Keratinocyte (primary cell): ENCODE measurements around the gene SLC36A2. TPM values are rescaled to one million over a fixed set of nuclear protein-coding genes. Genes with fewer than 3 reads are reported as not detected.

Source experiments
- DNase-seq: peaks from one replicate; pipeline ENCODE4 v3.0.0-alpha.2; 2011; ENCODE audit warnings: low read depth, missing footprints, low spot score
- FAIRE-seq: peaks from 2 replicates; lab custom pipeline; 2011; peaks lifted over from hg19 to GRCh38; lab: Jason Lieb, UNC
- H2AFZ ChIP-seq: 2 replicates; pipeline ENCODE4 v1.6.0; 2012; ENCODE audit warnings: low read length, control low read depth, inconsistent platforms; ENCODE audit not compliant: control insufficient read depth
- H3K27ac ChIP-seq: 2 replicates; pipeline ENCODE4 v1.5.1; 2011; ENCODE audit warnings: low read length; ENCODE audit not compliant: control insufficient read depth, insufficient read depth
- H3K27me3 ChIP-seq: 3 replicates; pipeline ENCODE4 v1.6.0; 2011; ENCODE audit warnings: low read length; ENCODE audit not compliant: control insufficient read depth, insufficient read depth; ENCODE audit errors: extremely low read depth
- H3K36me3 ChIP-seq, 2 experiments: 2 replicates in 1 of 2; 3 replicates in 1 of 2; pipeline ENCODE4 v1.5.1; 2011; ENCODE audit warnings: low read length in 2 of 2, mild to moderate bottlenecking in 1 of 2; ENCODE audit not compliant: control insufficient read depth in 2 of 2, insufficient read depth in 2 of 2; ENCODE audit errors: extremely low read depth in 1 of 2
- H3K4me1 ChIP-seq: 3 replicates; pipeline ENCODE4 v1.5.1; 2011; ENCODE audit warnings: low read length; ENCODE audit not compliant: control insufficient read depth, insufficient read depth; ENCODE audit errors: extremely low read depth
- H3K4me2 ChIP-seq: 3 replicates; pipeline ENCODE4 v1.6.0; 2011; ENCODE audit warnings: low read depth, low read length; ENCODE audit not compliant: control insufficient read depth, insufficient read depth; ENCODE audit errors: extremely low read depth
- H3K4me3 ChIP-seq, 3 experiments: fragments of 200-600 bp in 1 of 3; sonication (generic) in 1 of 3; 2 replicates in 2 of 3; 3 replicates in 1 of 3; pipeline ENCODE4 v1.5.1; 2011 to 2016; ENCODE audit warnings: low read length in 3 of 3, mild to moderate bottlenecking in 3 of 3, control low read depth in 2 of 3, inconsistent platforms in 1 of 3, low read depth in 1 of 3, mixed read lengths in 1 of 3, mixed run types in 1 of 3, moderate library complexity in 1 of 3; ENCODE audit not compliant: control insufficient read depth in 2 of 3, insufficient read depth in 2 of 3; ENCODE audit errors: extremely low read depth in 1 of 3
- H3K79me2 ChIP-seq: 2 replicates; pipeline ENCODE4 v1.6.0; 2012; ENCODE audit warnings: low read length; ENCODE audit not compliant: control insufficient read depth, insufficient read depth
- H3K9ac ChIP-seq: 3 replicates; pipeline ENCODE4 v1.6.0; 2011; ENCODE audit warnings: low read length; ENCODE audit not compliant: control insufficient read depth, insufficient read depth; ENCODE audit errors: extremely low read depth
- H3K9me1 ChIP-seq: 3 replicates; pipeline ENCODE4 v1.6.0; 2011; ENCODE audit warnings: low read length; ENCODE audit not compliant: control insufficient read depth, insufficient read depth; ENCODE audit errors: extremely low read depth
- H3K9me3 ChIP-seq: 2 replicates; pipeline ENCODE4 v1.5.1; 2012; ENCODE audit warnings: low read depth, low read length; ENCODE audit not compliant: control insufficient read depth
- H4K20me1 ChIP-seq: 3 replicates; pipeline ENCODE4 v1.6.0; 2011; ENCODE audit warnings: low read length; ENCODE audit not compliant: control insufficient read depth, insufficient read depth; ENCODE audit errors: extremely low read depth
- EZH2 ChIP-seq: IDR thresholded peaks from one replicate; pipeline ENCODE4 v1.6.1; 2012; ENCODE audit warnings: inconsistent platforms, mild to moderate bottlenecking, low read length, moderate library complexity
- dilution Hi-C: fragments of 300-500 bp; cut with MboI; formaldehyde crosslinking; loops from one replicate; pipeline ENCODE4 v1.7.0; 2020; ENCODE audit warnings: low sequenced_read_pairs; ENCODE audit not compliant: extremely low pct_ligation_motif_present
- polyA plus RNA-seq, 5 experiments: library from polyadenylated mRNA; depleted of rRNA in 3 of 5; stranded (reverse) in 3 of 5; stranded (forward) in 1 of 5; unstranded in 1 of 5; fragments of >200 nt; gene quantifications; 1 replicate in 1 of 5; 2 replicates in 3 of 5; 3 replicates in 1 of 5; pipeline versions ENCODE4 v1.2.1 to v1.2.3, GENCODE V29; 2011 to 2012; ENCODE audit warnings: missing spikeins in 2 of 5, low read depth in 1 of 5, low replicate concordance in 1 of 5
- TF ChIP-seq, protein P1 (sequence below), 3 experiments: IDR thresholded peaks in 1 of 3; conservative IDR thresholded peaks in 1 of 3; optimal IDR thresholded peaks in 1 of 3; 2 replicates in 2 of 3; 3 replicates in 1 of 3; pipeline versions ENCODE3 to v1.5.1; 2011; ENCODE audit warnings: low read length in 3 of 3, mild to moderate bottlenecking in 3 of 3, moderate library complexity in 2 of 3, control low read depth in 1 of 3, inconsistent platforms in 1 of 3; ENCODE audit not compliant: insufficient read depth in 2 of 3; ENCODE audit errors: extremely low read depth in 1 of 3

SLC36A2 gene
- polyA plus RNA-seq, 1 donor (not counting 4 experiments of a cell fraction or from before 2014, with no cell fraction given): not detected

DNA sequence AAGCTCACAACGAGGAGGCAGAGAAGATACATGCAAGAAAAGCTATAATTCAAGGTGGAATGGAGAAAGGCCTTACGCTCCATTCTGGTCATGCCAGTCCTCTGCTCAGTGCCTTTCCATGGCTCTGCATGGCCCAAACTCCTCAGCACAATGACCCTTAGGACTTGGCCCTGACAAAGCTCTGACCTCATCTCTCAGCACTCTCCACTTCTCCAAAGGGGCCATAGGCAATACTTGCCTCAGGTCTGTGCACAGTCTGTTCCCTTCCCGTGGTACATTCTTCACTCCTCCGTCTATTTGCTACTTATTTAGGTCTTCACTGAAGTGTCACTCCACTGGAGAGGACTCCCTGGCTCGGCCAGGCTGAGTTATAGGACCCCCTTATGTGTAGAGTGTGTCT, 68.5 kb downstream of the SLC36A2 start:
- H3K9me1 ChIP-seq: no peaks in the 10 kb centered on the region

DNA sequence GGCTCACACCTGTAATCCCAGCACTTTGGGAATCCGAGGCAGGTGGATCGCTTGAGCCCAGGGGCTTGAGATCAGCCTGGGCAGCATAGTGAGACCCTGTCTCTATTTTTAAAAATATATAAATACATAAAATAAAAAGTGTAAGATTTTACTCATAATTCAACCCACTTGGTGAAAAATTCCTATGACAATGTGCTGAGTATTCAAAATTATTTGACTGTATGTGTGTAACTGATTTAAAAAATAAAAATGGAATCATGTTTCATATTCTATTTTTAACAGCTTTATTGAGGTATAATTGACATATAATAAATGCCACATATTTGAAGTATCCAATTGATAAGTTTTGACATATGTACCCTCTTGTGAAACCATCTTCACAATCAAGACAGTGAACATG, 71.6 kb downstream of the SLC36A2 start:
- dilution Hi-C loops: no loop called here
- H3K4me1 ChIP-seq: peaks cover 5% of the 10 kb centered on the region
- no peak for FAIRE-seq
- H3K27me3 ChIP-seq: no peaks in the 10 kb centered on the region
- no peak overlapping the region for H3K9ac ChIP-seq
- DNase-seq: no peak
- no peaks in the 10 kb centered on the region for H3K36me3 ChIP-seq
- H3K9me3 ChIP-seq: no peaks in the 10 kb centered on the region
- TF ChIP-seq, protein P1, sequence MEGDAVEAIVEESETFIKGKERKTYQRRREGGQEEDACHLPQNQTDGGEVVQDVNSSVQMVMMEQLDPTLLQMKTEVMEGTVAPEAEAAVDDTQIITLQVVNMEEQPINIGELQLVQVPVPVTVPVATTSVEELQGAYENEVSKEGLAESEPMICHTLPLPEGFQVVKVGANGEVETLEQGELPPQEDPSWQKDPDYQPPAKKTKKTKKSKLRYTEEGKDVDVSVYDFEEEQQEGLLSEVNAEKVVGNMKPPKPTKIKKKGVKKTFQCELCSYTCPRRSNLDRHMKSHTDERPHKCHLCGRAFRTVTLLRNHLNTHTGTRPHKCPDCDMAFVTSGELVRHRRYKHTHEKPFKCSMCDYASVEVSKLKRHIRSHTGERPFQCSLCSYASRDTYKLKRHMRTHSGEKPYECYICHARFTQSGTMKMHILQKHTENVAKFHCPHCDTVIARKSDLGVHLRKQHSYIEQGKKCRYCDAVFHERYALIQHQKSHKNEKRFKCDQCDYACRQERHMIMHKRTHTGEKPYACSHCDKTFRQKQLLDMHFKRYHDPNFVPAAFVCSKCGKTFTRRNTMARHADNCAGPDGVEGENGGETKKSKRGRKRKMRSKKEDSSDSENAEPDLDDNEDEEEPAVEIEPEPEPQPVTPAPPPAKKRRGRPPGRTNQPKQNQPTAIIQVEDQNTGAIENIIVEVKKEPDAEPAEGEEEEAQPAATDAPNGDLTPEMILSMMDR (optimal IDR thresholded peaks at IDR 0.05 in 1 of 3, IDR thresholded peaks at IDR 0.05 in 1 of 3, conservative IDR thresholded peaks at IDR 0.05 in 1 of 3; ENCODE audit: extremely low read depth in 1 of 3, insufficient read depth in 2 of 3, low read length in 3 of 3): no peak
- TF ChIP-seq EZH2: no peak
- no peak overlapping the region for H2AFZ ChIP-seq
- H3K9me1 ChIP-seq: no peaks in the 10 kb centered on the region
- no peak overlapping the region for H3K4me3 ChIP-seq
- H3K4me2 ChIP-seq: no peak overlapping the region
- H3K79me2 ChIP-seq: no peaks in the 10 kb centered on the region
- H3K27ac ChIP-seq: no peak overlapping the region
- no peaks in the 10 kb centered on the region for H4K20me1 ChIP-seq

More for the DNA sequence above, 68.5 kb downstream of the SLC36A2 start:
- Histone ChIP-seq H3K27ac (no peak overlapping the region), H3K27me3 (no peaks in the 10 kb centered on the region), H3K79me2 (no peaks in the 10 kb centered on the region), H3K9me3 (no peaks in the 10 kb centered on the region), H3K4me2 (no peak overlapping the region), H3K4me3 (no peak overlapping the region), H3K36me3 (no peaks in the 10 kb centered on the region), H3K9ac (no peak overlapping the region), H2AFZ (no peak overlapping the region), H3K4me1 (peaks cover 5% of the 10 kb centered on the region), H4K20me1 (no peaks in the 10 kb centered on the region)
- dilution Hi-C loops: no loop called here
- TF ChIP-seq, protein P1 (optimal IDR thresholded peaks at IDR 0.05 in 1 of 3, IDR thresholded peaks at IDR 0.05 in 1 of 3, conservative IDR thresholded peaks at IDR 0.05 in 1 of 3; ENCODE audit: extremely low read depth in 1 of 3, insufficient read depth in 2 of 3, low read length in 3 of 3): no peak
- TF ChIP-seq EZH2: no peak
- DNase-seq (no peak), FAIRE-seq (no peak)
